AG08396 (cell line): ENCODE results near the gene DUSP5.
A peak's percentile ranks its signal among the peaks of the same experiment; 100 is the strongest.
"Not testable (repeated sequence)": the region's sequence is repeated elsewhere in the genome, so short reads cannot be mapped to it uniquely, and the experiment has no call there.

Experiments used
- DNase-seq: peaks from one replicate; pipeline ENCODE4 v3.0.0; 2012; ENCODE audit warnings: low spot score, mixed read lengths

DUSP5 gene

GRCh38 chr10:110497438-110498086 is at the start of gene DUSP5:
TSS of gene DUSP5 (plus strand) at chr10:110497907. CDS start at chr10:110498122, 215 bp downstream.
- DNase-seq, result peak; percentile 96

GRCh38 chr10:110448682-110449418 is 48.9 kb upstream of the DUSP5 start:
- DNase-seq, result no peak

GRCh38 chr10:110455446-110455845 is 42.3 kb upstream of the DUSP5 start:
- no peak for DNase-seq

GRCh38 chr10:110456046-110456445 is 41.7 kb upstream of the DUSP5 start:
- DNase-seq, result no peak

GRCh38 chr10:110456523-110457091 is 41.1 kb upstream of the DUSP5 start:
- DNase-seq, result no peak

- no peak for DNase-seq
Observed at GRCh38 chr10:110457851-110458250, 39.9 kb upstream of the DUSP5 start.

GRCh38 chr10:110458266-110458920 is 39.3 kb upstream of the DUSP5 start:
- no peak for DNase-seq

GRCh38 chr10:110459600-110459999 is 38.1 kb upstream of the DUSP5 start:
- DNase-seq, result no peak

GRCh38 chr10:110460111-110460809 is 37.4 kb upstream of the DUSP5 start:
- no peak for DNase-seq

- DNase-seq, result no peak
Observed at GRCh38 chr10:110461088-110461487, 36.6 kb upstream of the DUSP5 start.

- DNase-seq, result no peak
Observed at GRCh38 chr10:110461530-110461929, 36.2 kb upstream of the DUSP5 start.

GRCh38 chr10:110462166-110463095 is 35.3 kb upstream of the DUSP5 start:
- DNase-seq, result no peak

- not testable (repeated sequence) for DNase-seq
Observed at GRCh38 chr10:110468258-110468657, 29.4 kb upstream of the DUSP5 start.

- not testable (repeated sequence) for DNase-seq
Observed at GRCh38 chr10:110470541-110470940, 27.2 kb upstream of the DUSP5 start.

- DNase-seq, result peak; percentile 71
Observed at GRCh38 chr10:110471566-110472139, 26.1 kb upstream of the DUSP5 start.

- no peak for DNase-seq
Observed at GRCh38 chr10:110474017-110474416, 23.7 kb upstream of the DUSP5 start.

- DNase-seq, result no peak
Observed at GRCh38 chr10:110474826-110475225, 22.9 kb upstream of the DUSP5 start.

GRCh38 chr10:110475722-110476515 is 21.8 kb upstream of the DUSP5 start:
- DNase-seq, result no peak

GRCh38 chr10:110479710-110480109 is 18.0 kb upstream of the DUSP5 start:
- DNase-seq, result no peak

- no peak for DNase-seq
Observed at GRCh38 chr10:110480387-110480786, 17.3 kb upstream of the DUSP5 start.
